K562 (cell line): ENCODE measurements around the gene TMEM87B.

Experiments used
- JUND ChIP-seq, 2 experiments: IDR thresholded peaks; 2 replicates in 1 of 2; 3 replicates in 1 of 2; pipeline ENCODE4 v1.6.1; 2011; ENCODE audit warnings: borderline replicate concordance in 2 of 2, low read depth in 2 of 2, low read length in 2 of 2, improper control_type of control experiment in 1 of 2, missing biosample characterization in 1 of 2, missing genetic modification characterization in 1 of 2, missing genetic modification reagents in 1 of 2
- NONO ChIP-seq, 2 experiments: fragments of 200-400 bp in 1 of 2; fragments of 450-650 bp in 1 of 2; formaldehyde crosslinking in 1 of 2; IDR thresholded peaks; 2 replicates each; pipeline ENCODE4 v1.6.1; 2017; ENCODE audit warnings: low read depth in 2 of 2, mild to moderate bottlenecking in 2 of 2, moderate library complexity in 2 of 2, low read length in 1 of 2
- SMC3 ChIP-seq: conservative IDR thresholded peaks from 2 replicates; pipeline ENCODE4 v1.6.1; 2011; ENCODE audit warnings: low read depth, low read length, improper control_type of control experiment; ENCODE audit not compliant: insufficient read depth
- TF ChIP-seq, protein P1 (sequence below), 3 experiments: IDR thresholded peaks in 2 of 3; conservative IDR thresholded peaks in 1 of 3; 2 replicates each; pipeline ENCODE4 v1.5.1; 2011 to 2012; ENCODE audit warnings: low read length in 3 of 3, mild to moderate bottlenecking in 3 of 3, control low read depth in 2 of 3, improper control_type of control experiment in 1 of 3, inconsistent platforms in 1 of 3, low read depth in 1 of 3, mixed read lengths in 1 of 3, moderate library complexity in 1 of 3; ENCODE audit not compliant: insufficient read depth in 2 of 3

DNA sequence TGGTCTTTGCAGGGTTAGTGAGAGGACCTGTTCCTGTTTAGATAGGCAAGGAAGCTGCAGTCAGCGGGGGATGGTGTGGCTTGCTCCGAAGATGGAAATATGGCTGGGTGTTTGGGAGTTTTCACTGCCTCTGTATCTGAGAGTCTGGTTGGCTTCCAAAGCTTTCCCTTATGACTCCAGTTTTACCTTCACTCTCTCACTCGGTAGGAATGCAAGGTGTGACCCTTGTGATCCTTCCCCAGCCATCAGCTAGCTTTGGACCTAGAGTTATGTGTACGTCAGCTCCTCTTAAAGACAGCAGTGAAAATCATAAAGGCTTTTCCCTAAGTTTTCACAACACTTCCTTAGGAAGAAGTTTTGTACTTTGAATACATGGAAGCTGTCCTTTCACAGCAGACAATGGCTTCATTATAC is 35.5 kb upstream of the TMEM87B start:
- TF ChIP-seq SMC3: no peak
- TF ChIP-seq JUND (IDR thresholded peaks at IDR 0.05; ENCODE audit: borderline replicate concordance, low read depth, low read length): no peak
- no peak for TF ChIP-seq JUND (tag; IDR thresholded peaks at IDR 0.05; ENCODE audit: borderline replicate concordance, low read depth, low read length)
- TF ChIP-seq NONO (IDR thresholded peaks at IDR 0.05; ENCODE audit: low read depth in 2 of 2, low read length in 1 of 2): no peak
- TF ChIP-seq, protein P1, sequence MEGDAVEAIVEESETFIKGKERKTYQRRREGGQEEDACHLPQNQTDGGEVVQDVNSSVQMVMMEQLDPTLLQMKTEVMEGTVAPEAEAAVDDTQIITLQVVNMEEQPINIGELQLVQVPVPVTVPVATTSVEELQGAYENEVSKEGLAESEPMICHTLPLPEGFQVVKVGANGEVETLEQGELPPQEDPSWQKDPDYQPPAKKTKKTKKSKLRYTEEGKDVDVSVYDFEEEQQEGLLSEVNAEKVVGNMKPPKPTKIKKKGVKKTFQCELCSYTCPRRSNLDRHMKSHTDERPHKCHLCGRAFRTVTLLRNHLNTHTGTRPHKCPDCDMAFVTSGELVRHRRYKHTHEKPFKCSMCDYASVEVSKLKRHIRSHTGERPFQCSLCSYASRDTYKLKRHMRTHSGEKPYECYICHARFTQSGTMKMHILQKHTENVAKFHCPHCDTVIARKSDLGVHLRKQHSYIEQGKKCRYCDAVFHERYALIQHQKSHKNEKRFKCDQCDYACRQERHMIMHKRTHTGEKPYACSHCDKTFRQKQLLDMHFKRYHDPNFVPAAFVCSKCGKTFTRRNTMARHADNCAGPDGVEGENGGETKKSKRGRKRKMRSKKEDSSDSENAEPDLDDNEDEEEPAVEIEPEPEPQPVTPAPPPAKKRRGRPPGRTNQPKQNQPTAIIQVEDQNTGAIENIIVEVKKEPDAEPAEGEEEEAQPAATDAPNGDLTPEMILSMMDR (IDR thresholded peaks at IDR 0.05 in 2 of 3, conservative IDR thresholded peaks at IDR 0.05 in 1 of 3; ENCODE audit: insufficient read depth in 2 of 3, low read depth in 1 of 3, low read length in 3 of 3): no peak
